ENCODE data around the gene MTMR10. TPM values are rescaled to one million over a fixed set of nuclear protein-coding genes. Genes with fewer than 3 reads are reported as not detected.

The MTMR10 gene
- total RNA-seq, 1 experiment from 2014 or later = 23.2 TPM

DNA sequence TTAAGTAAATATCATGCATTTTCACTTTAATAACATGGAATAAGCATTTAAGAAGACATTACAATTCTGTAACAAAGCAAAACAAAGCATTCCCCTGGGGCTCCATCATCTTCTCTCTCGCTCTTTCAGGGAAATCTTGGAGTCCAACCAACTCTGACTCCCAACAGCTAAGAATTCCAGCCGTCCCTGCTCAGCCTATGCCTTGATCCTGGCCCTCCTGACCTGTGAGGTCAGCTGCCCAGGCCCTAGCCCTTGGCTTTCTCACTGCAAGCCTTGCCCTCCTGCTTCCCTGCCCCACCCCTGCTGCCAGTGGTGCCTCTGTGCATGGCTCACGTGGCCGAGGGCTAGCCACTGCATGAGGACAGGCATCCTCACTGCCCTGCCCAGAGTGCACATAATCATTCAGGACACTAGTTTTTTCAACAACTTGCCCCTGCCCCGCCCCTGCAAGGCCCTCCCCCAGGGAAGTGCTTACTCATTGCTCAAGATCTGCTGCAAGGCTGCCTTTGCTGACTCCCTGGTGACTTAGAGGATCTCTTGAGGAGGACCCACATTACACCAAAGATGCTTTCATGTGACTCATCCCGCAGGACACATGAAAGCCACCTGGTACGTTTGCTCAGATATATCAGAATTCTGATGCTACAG lies 37.6 kb downstream of the MTMR10 start:
- Mint-ChIP-seq H3K4me3 (no peak overlapping the region), H3K9me3 (peaks cover 2 to 7% of the 10 kb centered on the region in 2 experiments; a peak in 2 of 5 replicates), H3K27ac (peak overlapping the region; percentile 65 to 91 (median 81); a peak in 5 of 7 replicates), H3K27me3 (ENCODE audit: low read depth) (no peaks in the 10 kb centered on the region), H3K4me1 (peaks cover 5 to 10% of the 10 kb centered on the region in 2 experiments; a peak in 2 of 4 replicates), H3K36me3 (ENCODE audit: insufficient read depth in 1 of 3, low read depth in 3 of 3) (peaks cover 32 to 83% (median 73%) of the 10 kb centered on the region in 3 experiments; a peak in 6 of 7 replicates)
- Histone ChIP-seq H4K5ac (ENCODE audit: insufficient read length, low read depth, low read length) (no peak overlapping the region), H3T11ph (ENCODE audit: low read length) (no peak overlapping the region), H3K23ac (ENCODE audit: insufficient read length, low read depth, low read length) (no peak overlapping the region), H3K18ac (ENCODE audit: insufficient read length, low read depth, low read length) (no peak overlapping the region), H2BK5ac (ENCODE audit: insufficient read length, low read length) (no peak overlapping the region), H3K27ac (ENCODE audit: insufficient read length, low read depth, low read length) (no peak overlapping the region), H4K91ac (ENCODE audit: insufficient read length, low read depth, low read length) (no peak overlapping the region), H2BK120ac (ENCODE audit: low read depth, low read length, poor library complexity, severe bottlenecking) (no peak overlapping the region), H2AFZ (ENCODE audit: low read length) (no peak overlapping the region), H3K14ac (ENCODE audit: insufficient read depth, low read length) (no peak overlapping the region), H3K79me1 (ENCODE audit: insufficient read depth, low read depth, low read length, poor library complexity, severe bottlenecking) (no peaks in the 10 kb centered on the region), H3K27me3 (ENCODE audit: insufficient read depth, low read length) (no peaks in the 10 kb centered on the region), H2BK20ac (ENCODE audit: low read depth, low read length, poor library complexity, severe bottlenecking) (no peak overlapping the region), H4K8ac (replicated peaks; ENCODE audit: insufficient read length, low read depth, low read length) (no peak overlapping the region), H3K4ac (ENCODE audit: low read depth, low read length) (no peak overlapping the region), H3K79me2 (ENCODE audit: insufficient read depth, low read length) (no peaks in the 10 kb centered on the region), H3K9ac (ENCODE audit: extremely low read depth, insufficient read length, low read length) (no peak overlapping the region), H4K20me1 (ENCODE audit: control insufficient read depth, insufficient read depth, insufficient read length) (no peaks in the 10 kb centered on the region), H3K4me1 (ENCODE audit: insufficient read depth, low read length) (no peaks in the 10 kb centered on the region; the same call in 1 of the 2 replicates), H2AK5ac (ENCODE audit: insufficient read length, low read length) (no peak overlapping the region), H2BK12ac (ENCODE audit: insufficient read length, low read depth, low read length) (no peak overlapping the region), H3K23me2 (ENCODE audit: insufficient read length, low read depth, low read length, poor library complexity, severe bottlenecking) (no peaks in the 10 kb centered on the region), H3K56ac (ENCODE audit: insufficient read length, low read depth, low read length) (no peak overlapping the region), H3K4me2 (ENCODE audit: insufficient read depth, insufficient read length, low read length) (no peak overlapping the region), H3K9me3 (ENCODE audit: control insufficient read depth, low read depth, low read length) (no peaks in the 10 kb centered on the region), H2BK15ac (ENCODE audit: low read depth, low read length) (no peak overlapping the region)
- WGBS (ENCODE audit: extremely low coverage, insufficient read length, low lambda C conversion rate) = no CpG with 5 or more reads among the region's 7 CpGs
- no peak for TF ChIP-seq CTCF (conservative IDR thresholded peaks at IDR 0.05)
- peak; percentile 34 for DNase-seq

Measured in H9 (cell line).